CD4-positive, CD25-positive, alpha-beta regulatory T cell (primary cell): ENCODE measurements around the gene ZMYND15. TPM values are rescaled to one million over a fixed set of nuclear protein-coding genes. Genes with fewer than 3 reads are reported as not detected.

ENCODE experiments used
- ATAC-seq, 2 donors: fragments of 150-1000 bp; cut with Tn5 transposase; one replicate each; pipeline ENCODE4 v1.10.0; 2021; ENCODE audit warnings: low read depth in 2 of 2, moderate number of reproducible peaks in 2 of 2, moderate library complexity in 1 of 2
- DNase-seq, 3 donors: peaks; one replicate each; pipeline versions ENCODE4 v3.0.0 to v3.0.0-alpha.2; 2012 to 2022; ENCODE audit warnings: mixed read lengths in 1 of 3
- H3K27ac ChIP-seq: one replicate; pipeline ENCODE4 v1.7.0; 2013; ENCODE audit warnings: mild to moderate bottlenecking, low read length; ENCODE audit not compliant: insufficient read depth, poor library complexity, severe bottlenecking
- H3K27me3 ChIP-seq: one replicate; pipeline ENCODE4 v1.7.0; 2013; ENCODE audit warnings: low read length; ENCODE audit not compliant: control insufficient read depth, insufficient read depth
- H3K36me3 ChIP-seq: one replicate; pipeline ENCODE4 v1.7.0; 2013; ENCODE audit warnings: mild to moderate bottlenecking, low read length, moderate library complexity; ENCODE audit not compliant: control insufficient read depth, insufficient read depth
- H3K4me1 ChIP-seq: 2 replicates; pipeline ENCODE4 v1.7.0; 2013; ENCODE audit warnings: mild to moderate bottlenecking, low read length; ENCODE audit not compliant: insufficient read depth, control insufficient read depth, poor library complexity, severe bottlenecking
- H3K4me3 ChIP-seq: one replicate; pipeline ENCODE4 v1.7.0; 2013; ENCODE audit warnings: low read depth, mild to moderate bottlenecking, low read length, moderate library complexity
- H3K9me3 ChIP-seq, 2 experiments: 1 replicate in 1 of 2; 2 replicates in 1 of 2; pipeline ENCODE4 v1.7.0; 2013; ENCODE audit warnings: low read length in 2 of 2, mild to moderate bottlenecking in 1 of 2, moderate library complexity in 1 of 2; ENCODE audit not compliant: control insufficient read depth in 2 of 2
- H3K27ac Mint-ChIP-seq, 3 donors: one replicate each; pipeline ENCODE4 v1.8.0; 2020 to 2022; ENCODE audit warnings: mild to moderate bottlenecking in 3 of 3, mixed read lengths in 3 of 3, moderate library complexity in 2 of 3
- H3K27me3 Mint-ChIP-seq: one replicate; pipeline ENCODE4 v1.8.0; 2022; ENCODE audit warnings: mild to moderate bottlenecking, mixed read lengths
- H3K36me3 Mint-ChIP-seq: one replicate; pipeline ENCODE4 v1.8.0; 2020; ENCODE audit warnings: mixed read lengths
- H3K4me1 Mint-ChIP-seq, 4 donors: one replicate each; pipeline ENCODE4 v1.8.0; 2020 to 2022; ENCODE audit warnings: mixed read lengths in 4 of 4, mild to moderate bottlenecking in 1 of 4
- H3K4me3 Mint-ChIP-seq, 4 donors: one replicate each; pipeline ENCODE4 v1.8.0; 2020 to 2022; ENCODE audit warnings: mild to moderate bottlenecking in 4 of 4, mixed read lengths in 4 of 4, moderate library complexity in 3 of 4
- H3K9me3 Mint-ChIP-seq, 7 donors: one replicate each; pipeline ENCODE4 v1.8.0; 2020 to 2022; ENCODE audit warnings: mixed read lengths in 7 of 7, mild to moderate bottlenecking in 3 of 7, moderate library complexity in 2 of 7
- polyA plus RNA-seq, 4 donors: library from polyadenylated mRNA; unstranded; fragments of 300-500 nt; fragmentation: Illumina TruSeq; gene quantifications; one replicate each; pipeline ENCODE4 v1.2.3, GENCODE V29; 2021
- total RNA-seq: library from RNA; stranded (reverse); gene quantifications from one replicate; pipeline ENCODE4 v1.2.3, GENCODE V29; 2022

Gene ZMYND15
- total and polyA plus RNA-seq, 5 donors from 2014 or later: 1.0 TPM; not detected in 4

DNA sequence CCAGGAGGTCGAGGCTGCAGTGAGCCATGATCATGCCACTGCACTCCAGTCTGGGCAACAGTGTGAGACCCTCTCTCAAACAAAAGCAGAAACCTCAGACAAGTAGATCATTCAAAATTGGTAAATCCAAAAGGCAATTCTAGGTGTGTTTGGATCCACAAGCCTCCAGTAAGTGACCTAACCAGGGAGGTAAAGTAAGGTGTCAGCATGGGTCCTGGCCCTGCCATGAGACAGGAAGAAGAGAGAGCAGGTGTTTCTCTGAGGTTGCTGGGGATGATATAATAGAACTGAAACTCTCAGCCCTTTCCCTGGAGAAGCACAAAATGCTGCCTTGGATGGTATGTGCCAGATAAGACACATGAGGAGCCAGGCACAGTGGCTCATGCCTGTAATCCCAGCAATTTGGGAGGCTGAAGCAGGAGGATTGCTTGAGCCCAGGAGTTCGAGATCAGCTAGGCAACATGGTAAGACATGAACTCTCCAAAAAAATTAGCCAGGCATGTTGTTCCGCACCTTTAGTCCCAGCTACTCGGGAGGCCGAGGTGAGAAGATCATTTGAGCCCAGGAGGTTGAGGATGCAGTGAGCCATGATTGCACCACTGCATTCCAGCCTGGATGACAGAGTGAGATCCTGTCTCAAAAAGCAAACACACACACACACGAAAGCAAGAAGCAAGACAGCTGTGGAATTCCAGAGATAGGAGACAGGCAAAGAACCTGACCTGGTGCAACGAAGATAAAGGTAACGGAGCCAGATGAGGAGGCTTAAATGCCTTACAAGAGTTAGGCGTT is 38.5 kb downstream of the ZMYND15 start:
- ATAC-seq (no peak), DNase-seq (no peak)
- Histone ChIP-seq H3K36me3 (no peaks in the 10 kb centered on the region), H3K27ac (no peak overlapping the region), H3K4me1 (no peaks in the 10 kb centered on the region), H3K9me3 (no peaks in the 10 kb centered on the region), H3K27me3 (peaks cover 3% of the 10 kb centered on the region), H3K4me3 (no peak overlapping the region)
- peaks cover 0 to 3% (median 0%) of the 10 kb centered on the region in 7 donors for H3K9me3 Mint-ChIP-seq
- no peak overlapping the region for H3K4me3 Mint-ChIP-seq
- peaks cover 0 to 7% (median 0%) of the 10 kb centered on the region in 4 donors for H3K4me1 Mint-ChIP-seq
- peak overlapping the region in 1 of 3 donors; percentile 49 for H3K27ac Mint-ChIP-seq
- H3K27me3 Mint-ChIP-seq: peaks cover 39% of the 10 kb centered on the region
- H3K36me3 Mint-ChIP-seq: no peaks in the 10 kb centered on the region

- H3K4me1 ChIP-seq: peaks cover 4% of the 10 kb centered on the region
- peaks cover 3% of the 10 kb centered on the region for H3K36me3 Mint-ChIP-seq
- peaks cover 11% of the 10 kb centered on the region for H3K27me3 ChIP-seq
- H3K4me3 Mint-ChIP-seq: peak overlapping the region in 1 of 4 donors; percentile 47
- peaks cover 0 to 7% (median 4%) of the 10 kb centered on the region in 4 donors for H3K4me1 Mint-ChIP-seq
- H3K27me3 Mint-ChIP-seq: peaks cover 61% of the 10 kb centered on the region
- DNase-seq: no peak
- no peak overlapping the region for H3K27ac Mint-ChIP-seq
- H3K36me3 ChIP-seq: no peaks in the 10 kb centered on the region
- ATAC-seq: no peak
- H3K9me3 Mint-ChIP-seq: peaks cover 0 to 4% (median 0%) of the 10 kb centered on the region in 7 donors
- no peak overlapping the region for H3K4me3 ChIP-seq
- H3K27ac ChIP-seq: no peak overlapping the region
- H3K9me3 ChIP-seq: no peaks in the 10 kb centered on the region
Observed at GRCh38 chr17:4780325-4780955, 40.8 kb downstream of the ZMYND15 start.

- H3K4me1 Mint-ChIP-seq: peaks cover 0 to 26% (median 9%) of the 10 kb centered on the region in 4 donors
Observed at GRCh38 chr17:4782652-4783051, 43.0 kb downstream of the ZMYND15 start.

GRCh38 chr17:4785311-4786105 is 45.9 kb downstream of the ZMYND15 start:
- Mint-ChIP-seq H3K36me3 (peaks cover 3% of the 10 kb centered on the region), H3K4me1 (peaks cover under 1 to 38% (median 11%) of the 10 kb centered on the region in 4 donors), H3K27ac (no peak overlapping the region), H3K9me3 (peaks cover 0 to 2% (median 0%) of the 10 kb centered on the region in 7 donors), H3K4me3 (no peak overlapping the region), H3K27me3 (peaks cover 70% of the 10 kb centered on the region)
- DNase-seq (no peak), ATAC-seq (no peak)
- H3K27ac ChIP-seq: no peak overlapping the region
- H3K4me1 ChIP-seq: peaks cover 32% of the 10 kb centered on the region
- no peaks in the 10 kb centered on the region for H3K9me3 ChIP-seq
- H3K36me3 ChIP-seq: no peaks in the 10 kb centered on the region
- H3K4me3 ChIP-seq: no peak overlapping the region
- H3K27me3 ChIP-seq: peaks cover 22% of the 10 kb centered on the region

More at GRCh38 chr17:4782652-4783051, 43.0 kb downstream of the ZMYND15 start:
- peaks cover 0 to 2% (median 0%) of the 10 kb centered on the region in 7 donors for H3K9me3 Mint-ChIP-seq
- no peak overlapping the region for H3K4me3 ChIP-seq
- H3K27me3 ChIP-seq: peaks cover 18% of the 10 kb centered on the region
- no peaks in the 10 kb centered on the region for H3K36me3 ChIP-seq
- no peak overlapping the region for H3K4me3 Mint-ChIP-seq
- no peaks in the 10 kb centered on the region for H3K9me3 ChIP-seq
- no peak overlapping the region for H3K27ac ChIP-seq
- peaks cover 71% of the 10 kb centered on the region for H3K27me3 Mint-ChIP-seq
- peaks cover 15% of the 10 kb centered on the region for H3K4me1 ChIP-seq
- ATAC-seq (no peak), DNase-seq (no peak)
- H3K27ac Mint-ChIP-seq: no peak overlapping the region
- H3K36me3 Mint-ChIP-seq: peaks cover 3% of the 10 kb centered on the region

DNA sequence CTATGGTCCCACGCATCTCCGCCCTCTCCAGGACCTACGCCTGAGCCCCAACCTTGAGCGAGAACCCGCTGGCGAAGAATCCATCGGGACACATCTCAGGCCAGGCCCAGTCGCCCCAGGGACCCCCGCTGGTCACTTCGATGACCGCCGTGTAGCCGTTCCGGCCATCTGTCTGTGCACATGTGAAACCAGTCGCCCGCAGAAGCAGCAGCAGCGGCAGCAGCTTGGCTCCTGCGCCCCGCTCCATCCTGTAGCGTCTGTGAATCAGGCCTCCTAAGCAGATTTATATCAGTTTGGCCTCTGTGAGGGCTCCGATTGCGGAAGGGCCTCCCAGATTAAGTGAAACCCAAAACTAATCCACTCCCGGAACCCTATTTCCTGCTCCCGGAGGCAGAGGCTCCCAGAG is 46.5 kb downstream of the ZMYND15 start, which contains the start of gene VMO1:
Gene VMO1, minus strand, starts transcription at position 259 of the 406 bp plus-strand sequence. Its CDS starts 12 bp downstream, at position 247.
- no peak for ATAC-seq
- DNase-seq: no peak
- Histone ChIP-seq H3K4me3 (no peak within 1 kb of the TSS), H3K9me3 (no peaks in the 10 kb centered on the region), H3K27me3 (peaks cover 22% of the 10 kb centered on the region), H3K4me1 (peaks cover 34% of the 10 kb centered on the region), H3K27ac (no peak within 1 kb of the TSS), H3K36me3 (no peaks in the 10 kb centered on the region)
- H3K27ac Mint-ChIP-seq: peak within 1 kb of the TSS in 1 of 3 donors; percentile 9
- peaks cover 64% of the 10 kb centered on the region for H3K27me3 Mint-ChIP-seq
- H3K4me3 Mint-ChIP-seq: peak within 1 kb of the TSS in 3 of 4 donors; percentile 50 to 86 (median 61)
- peaks cover 0 to 2% (median 0%) of the 10 kb centered on the region in 7 donors for H3K9me3 Mint-ChIP-seq
- peaks cover 3% of the 10 kb centered on the region for H3K36me3 Mint-ChIP-seq
- H3K4me1 Mint-ChIP-seq: peaks cover 5 to 41% (median 15%) of the 10 kb centered on the region in 4 donors

GRCh38 chr17:4786516-4786915 is 46.9 kb downstream of the ZMYND15 start:
- ATAC-seq (no peak), DNase-seq (no peak)
- Histone ChIP-seq H3K4me1 (peaks cover 34% of the 10 kb centered on the region), H3K27me3 (peaks cover 22% of the 10 kb centered on the region), H3K9me3 (no peaks in the 10 kb centered on the region), H3K27ac (no peak overlapping the region), H3K36me3 (no peaks in the 10 kb centered on the region), H3K4me3 (no peak overlapping the region)
- peak overlapping the region in 2 of 4 donors; percentile 61 to 86 for H3K4me3 Mint-ChIP-seq
- H3K27me3 Mint-ChIP-seq: peaks cover 64% of the 10 kb centered on the region
- H3K9me3 Mint-ChIP-seq: peaks cover 0 to 2% (median 0%) of the 10 kb centered on the region in 7 donors
- H3K36me3 Mint-ChIP-seq: peaks cover 3% of the 10 kb centered on the region
- H3K27ac Mint-ChIP-seq: no peak overlapping the region
- H3K4me1 Mint-ChIP-seq: peaks cover 5 to 43% (median 15%) of the 10 kb centered on the region in 4 donors

- H3K4me3 ChIP-seq: no peak overlapping the region
Observed at GRCh38 chr17:4788159-4788806, 48.6 kb downstream of the ZMYND15 start.

More at GRCh38 chr17:4788159-4788806, 48.6 kb downstream of the ZMYND15 start:
- no peak for DNase-seq
- H3K4me3 Mint-ChIP-seq: peak overlapping the region; percentile 50 to 90 (median 84)
- H3K36me3 ChIP-seq: no peaks in the 10 kb centered on the region
- H3K27me3 ChIP-seq: peaks cover 18% of the 10 kb centered on the region
- H3K27me3 Mint-ChIP-seq: peaks cover 60% of the 10 kb centered on the region
- no peak for ATAC-seq
- H3K36me3 Mint-ChIP-seq: peaks cover 3% of the 10 kb centered on the region
- H3K4me1 ChIP-seq: peaks cover 34% of the 10 kb centered on the region
- no peak overlapping the region for H3K27ac Mint-ChIP-seq
- H3K27ac ChIP-seq: no peak overlapping the region
- H3K9me3 Mint-ChIP-seq: no peaks in the 10 kb centered on the region
- H3K9me3 ChIP-seq: no peaks in the 10 kb centered on the region
- peaks cover 5 to 43% (median 14%) of the 10 kb centered on the region in 4 donors for H3K4me1 Mint-ChIP-seq
